Type B pancreatic cell (in vitro differentiated cells): Measurements from ENCODE around the gene LRMDA. TPM values are rescaled to one million over a fixed set of nuclear protein-coding genes. Genes with fewer than 3 reads are reported as not detected.

Experiments used
- DNase-seq: peaks from one replicate; pipeline ENCODE4 v3.0.0; 2021; ENCODE audit warnings: mixed read lengths; ENCODE audit not compliant: unreplicated experiment; ENCODE audit errors: extremely low spot score
- H3K27ac Mint-ChIP-seq: 2 replicates; pipeline ENCODE4 v1.8.0; 2021; ENCODE audit warnings: mild to moderate bottlenecking, mixed read lengths
- H3K27me3 Mint-ChIP-seq: 2 replicates; pipeline ENCODE4 v1.8.0; 2021; ENCODE audit warnings: mixed read lengths
- H3K36me3 Mint-ChIP-seq: 2 replicates; pipeline ENCODE4 v1.8.0; 2021; ENCODE audit warnings: mixed read lengths
- H3K4me1 Mint-ChIP-seq: one replicate; pipeline ENCODE4 v1.8.0; 2021; ENCODE audit warnings: mixed read lengths; ENCODE audit not compliant: unreplicated experiment
- H3K4me3 Mint-ChIP-seq: 2 replicates; pipeline ENCODE4 v1.8.0; 2021; ENCODE audit warnings: mild to moderate bottlenecking, mixed read lengths
- H3K9me3 Mint-ChIP-seq: 2 replicates; pipeline ENCODE4 v1.8.0; 2021; ENCODE audit warnings: mixed read lengths
- total RNA-seq: library from RNA; stranded (reverse); gene quantifications from 2 replicates; pipeline ENCODE4 v1.2.1, GENCODE V29; 2021; ENCODE audit warnings: low replicate concordance
- TF ChIP-seq, protein P1 (sequence below): fragments of 200-600 bp; sonication (generic); conservative IDR thresholded peaks from 2 replicates; pipeline ENCODE4 v1.5.0; 2021; ENCODE audit warnings: antibody characterized with exemption, mild to moderate bottlenecking

LRMDA gene
- total RNA-seq, 1 donor from 2014 or later = 2.0 TPM

DNA sequence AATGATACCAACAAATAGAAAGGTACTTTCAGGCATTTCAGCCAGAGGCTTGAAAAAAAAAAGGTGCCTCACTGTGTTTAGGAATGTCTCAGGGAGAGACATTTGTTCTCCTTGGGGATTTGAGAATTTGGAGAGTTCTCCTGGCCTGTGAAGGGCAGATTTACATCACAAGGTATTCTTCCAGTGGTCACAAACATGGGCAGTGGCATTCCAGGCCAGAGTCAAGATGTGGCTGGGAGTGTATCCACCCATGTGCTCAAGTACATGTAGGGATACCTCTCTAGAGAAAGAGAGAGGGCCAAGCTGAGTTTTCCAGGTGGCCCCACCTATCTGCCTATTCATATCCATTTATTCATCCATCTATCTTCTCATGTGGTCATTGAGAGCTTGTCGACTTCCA is 253.8 kb downstream of the LRMDA start:
- Mint-ChIP-seq H3K27ac (no peak overlapping the region), H3K9me3 (peaks cover 15% of the 10 kb centered on the region), H3K27me3 (peaks cover 38% of the 10 kb centered on the region), H3K36me3 (peaks cover 3% of the 10 kb centered on the region), H3K4me1 (peaks cover 5% of the 10 kb centered on the region), H3K4me3 (no peak overlapping the region)
- TF ChIP-seq, protein P1, sequence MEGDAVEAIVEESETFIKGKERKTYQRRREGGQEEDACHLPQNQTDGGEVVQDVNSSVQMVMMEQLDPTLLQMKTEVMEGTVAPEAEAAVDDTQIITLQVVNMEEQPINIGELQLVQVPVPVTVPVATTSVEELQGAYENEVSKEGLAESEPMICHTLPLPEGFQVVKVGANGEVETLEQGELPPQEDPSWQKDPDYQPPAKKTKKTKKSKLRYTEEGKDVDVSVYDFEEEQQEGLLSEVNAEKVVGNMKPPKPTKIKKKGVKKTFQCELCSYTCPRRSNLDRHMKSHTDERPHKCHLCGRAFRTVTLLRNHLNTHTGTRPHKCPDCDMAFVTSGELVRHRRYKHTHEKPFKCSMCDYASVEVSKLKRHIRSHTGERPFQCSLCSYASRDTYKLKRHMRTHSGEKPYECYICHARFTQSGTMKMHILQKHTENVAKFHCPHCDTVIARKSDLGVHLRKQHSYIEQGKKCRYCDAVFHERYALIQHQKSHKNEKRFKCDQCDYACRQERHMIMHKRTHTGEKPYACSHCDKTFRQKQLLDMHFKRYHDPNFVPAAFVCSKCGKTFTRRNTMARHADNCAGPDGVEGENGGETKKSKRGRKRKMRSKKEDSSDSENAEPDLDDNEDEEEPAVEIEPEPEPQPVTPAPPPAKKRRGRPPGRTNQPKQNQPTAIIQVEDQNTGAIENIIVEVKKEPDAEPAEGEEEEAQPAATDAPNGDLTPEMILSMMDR = no peak
- DNase-seq = no peak

DNA sequence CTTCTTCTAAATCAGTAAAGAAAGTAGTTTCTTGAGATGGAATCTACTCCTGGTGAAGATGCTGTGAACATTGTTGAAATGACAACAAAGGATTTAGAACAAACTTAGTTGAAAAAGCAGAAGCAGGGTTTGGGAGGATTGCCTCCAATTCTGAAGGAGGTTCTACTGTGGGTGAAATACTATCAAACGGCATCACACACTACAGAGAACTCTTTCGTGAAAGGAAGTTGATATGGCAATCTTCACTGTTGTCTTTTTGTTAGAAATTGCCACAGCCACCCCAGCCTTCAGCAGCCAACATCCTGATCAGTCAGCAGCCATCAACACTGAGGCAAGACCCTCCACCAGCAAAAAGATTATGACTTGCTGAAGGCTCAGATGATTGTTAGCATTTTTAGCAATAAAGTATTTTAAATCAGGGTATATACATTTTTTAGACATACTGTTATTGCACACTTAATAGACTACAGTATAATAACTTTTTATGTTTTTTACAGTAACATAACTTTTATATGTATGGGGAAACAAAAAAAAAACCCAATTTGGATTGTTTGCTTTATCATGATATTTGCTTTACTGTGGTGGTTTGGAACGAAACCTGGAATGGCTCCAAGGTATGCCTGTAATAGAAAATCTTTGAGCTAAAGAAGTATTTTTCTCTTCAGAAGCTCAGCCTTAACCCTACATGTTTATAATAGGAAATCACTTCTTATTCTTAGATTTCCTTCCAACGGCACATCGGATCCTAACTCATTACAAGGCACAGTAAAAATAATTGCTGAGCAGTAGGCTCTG is 257.3 kb downstream of the LRMDA start:
- Mint-ChIP-seq H3K27ac (no peak overlapping the region), H3K4me1 (peaks cover 3% of the 10 kb centered on the region), H3K9me3 (peaks cover 15% of the 10 kb centered on the region), H3K36me3 (peaks cover 3% of the 10 kb centered on the region), H3K27me3 (peaks cover 35% of the 10 kb centered on the region), H3K4me3 (no peak overlapping the region)
- TF ChIP-seq, protein P1 = no peak
- DNase-seq = no peak

DNA sequence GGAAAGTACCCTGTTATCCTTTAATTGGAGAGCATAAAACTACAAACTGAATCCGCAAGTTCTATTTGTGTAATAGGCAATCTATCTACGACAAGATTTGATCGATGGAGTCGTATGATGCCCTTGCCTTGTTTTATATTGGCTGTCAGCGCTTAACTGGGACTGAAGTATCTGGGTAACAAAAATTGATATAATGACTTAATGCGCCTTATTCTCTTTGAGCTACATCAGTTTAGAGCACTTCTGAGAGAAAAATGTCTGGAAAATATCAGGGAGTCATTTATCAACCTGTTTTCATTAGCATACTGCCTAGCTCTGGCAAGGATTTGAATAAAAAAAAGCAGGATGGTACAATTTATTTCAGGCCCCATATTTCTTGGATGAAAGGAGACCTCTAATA is 262.1 kb downstream of the LRMDA start:
- Mint-ChIP-seq H3K36me3 (no peaks in the 10 kb centered on the region), H3K27ac (no peak overlapping the region), H3K4me3 (no peak overlapping the region), H3K9me3 (peaks cover 4% of the 10 kb centered on the region), H3K4me1 (peaks cover 20% of the 10 kb centered on the region), H3K27me3 (peaks cover 44% of the 10 kb centered on the region)
- DNase-seq = no peak
- TF ChIP-seq, protein P1 = no peak

DNA sequence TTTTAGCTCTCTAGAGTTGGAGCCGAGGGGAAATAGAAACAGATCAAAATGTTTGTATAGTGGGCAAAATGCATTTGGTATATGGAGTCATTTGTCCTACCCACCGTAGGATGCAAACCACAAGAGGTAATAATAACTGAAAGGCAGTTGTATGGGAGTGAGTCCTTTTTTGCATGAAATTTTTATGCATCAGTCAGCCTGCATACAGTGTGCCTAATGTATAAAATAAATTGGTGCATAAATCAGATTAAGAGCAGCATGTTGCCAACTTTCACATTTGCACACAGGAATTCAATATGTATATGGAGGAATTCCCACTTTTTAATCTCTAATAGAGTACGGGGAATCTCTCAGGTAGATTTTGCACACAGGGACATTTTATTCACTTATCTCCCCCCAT is 262.8 kb downstream of the LRMDA start:
- Mint-ChIP-seq H3K27ac (no peak overlapping the region), H3K36me3 (no peaks in the 10 kb centered on the region), H3K4me1 (peaks cover 20% of the 10 kb centered on the region), H3K4me3 (no peak overlapping the region), H3K9me3 (peaks cover 3% of the 10 kb centered on the region), H3K27me3 (peaks cover 43% of the 10 kb centered on the region)
- no peak for DNase-seq
- TF ChIP-seq, protein P1 = no peak

DNA sequence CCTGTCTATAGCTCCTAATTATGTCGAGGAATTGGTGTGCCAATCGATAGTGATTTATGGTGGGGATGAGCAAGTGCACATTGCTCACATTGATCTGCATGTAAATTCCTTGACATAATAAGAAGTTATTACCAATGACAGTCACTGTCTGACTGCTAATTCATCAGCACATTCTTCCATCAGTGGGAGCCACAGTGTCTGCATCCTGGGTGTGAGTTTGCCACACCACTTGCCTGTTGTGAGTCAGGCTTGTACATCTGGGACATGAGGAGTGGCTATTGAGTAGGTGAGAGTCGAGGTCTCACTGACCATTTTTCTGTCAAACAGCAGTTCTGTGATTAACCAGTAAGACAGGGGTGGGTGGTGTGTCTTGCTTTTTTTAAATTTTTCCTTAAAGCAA is 263.4 kb downstream of the LRMDA start:
- no peak overlapping the region for H3K27ac Mint-ChIP-seq
- TF ChIP-seq, protein P1 = no peak
- H3K36me3 Mint-ChIP-seq = peaks cover 3% of the 10 kb centered on the region
- no peak for DNase-seq
- peaks cover 48% of the 10 kb centered on the region for H3K27me3 Mint-ChIP-seq
- H3K4me3 Mint-ChIP-seq = no peak overlapping the region
- peaks cover 7% of the 10 kb centered on the region for H3K9me3 Mint-ChIP-seq
- peaks cover 20% of the 10 kb centered on the region for H3K4me1 Mint-ChIP-seq
